Measurements from ENCODE around the gene TENM3. TPM values are rescaled to one million over a fixed set of nuclear protein-coding genes. Genes with fewer than 3 reads are reported as not detected.

Gene TENM3
- total RNA-seq, 2 donors from 2014 or later, result 21.4 to 52.3 TPM

GRCh38 chr4:182743815-182744214 lies 500.6 kb downstream of the TENM3 start:
- no peak overlapping the region for H3K27ac ChIP-seq
- no peak overlapping the region for H3K4me3 ChIP-seq
- no peaks in the 10 kb centered on the region for H3K36me3 ChIP-seq
- TF ChIP-seq POLR2A (IDR thresholded peaks at IDR 0.05), result no peak
- TF ChIP-seq POLR2AphosphoS5 (IDR thresholded peaks at IDR 0.05), result no peak
- TF ChIP-seq CTCF (IDR thresholded peaks at IDR 0.05), result no peak
- intact Hi-C loops (cut with DNase I), result no loop called here
- no peaks in the 10 kb centered on the region for H3K27me3 ChIP-seq (replicated peaks; ENCODE audit: insufficient read depth)
- DNase-seq (ENCODE audit: low spot score), result no peak
- H3K4me1 ChIP-seq (replicated peaks), result no peaks in the 10 kb centered on the region
- H3K9me3 ChIP-seq, result no peaks in the 10 kb centered on the region

GRCh38 chr4:182745237-182745636 lies 502.0 kb downstream of the TENM3 start:
- Histone ChIP-seq H3K4me3 (no peak overlapping the region), H3K9me3 (no peaks in the 10 kb centered on the region), H3K4me1 (replicated peaks) (no peaks in the 10 kb centered on the region), H3K27me3 (replicated peaks; ENCODE audit: insufficient read depth) (no peaks in the 10 kb centered on the region), H3K27ac (no peak overlapping the region), H3K36me3 (no peaks in the 10 kb centered on the region)
- 33% methylated on average over 4 of the region's 4 CpGs for WGBS
- peak; percentile 8 for DNase-seq (ENCODE audit: low spot score)
- TF ChIP-seq POLR2A (IDR thresholded peaks at IDR 0.05) (no peak), CTCF (IDR thresholded peaks at IDR 0.05) (no peak), POLR2AphosphoS5 (IDR thresholded peaks at IDR 0.05) (no peak)
- intact Hi-C loops (cut with DNase I), result no loop called here

- no peaks in the 10 kb centered on the region for H3K36me3 ChIP-seq
- no peak for DNase-seq (ENCODE audit: low spot score)
- intact Hi-C loops (cut with DNase I), result no loop called here
- no peaks in the 10 kb centered on the region for H3K27me3 ChIP-seq (replicated peaks; ENCODE audit: insufficient read depth)
- no peak overlapping the region for H3K4me3 ChIP-seq
- no peak for TF ChIP-seq POLR2AphosphoS5 (IDR thresholded peaks at IDR 0.05)
- no peak for TF ChIP-seq POLR2A (IDR thresholded peaks at IDR 0.05)
- TF ChIP-seq CTCF (IDR thresholded peaks at IDR 0.05), result no peak
- H3K9me3 ChIP-seq, result no peaks in the 10 kb centered on the region
- H3K27ac ChIP-seq, result no peak overlapping the region
- no peaks in the 10 kb centered on the region for H3K4me1 ChIP-seq (replicated peaks)
- 92% methylated on average over 4 of the region's 4 CpGs for WGBS
These were observed 503.7 kb downstream of the TENM3 start for GRCh38 chr4:182746876-182747275.

GRCh38 chr4:182748283-182748682 lies 505.1 kb downstream of the TENM3 start:
- no peak for TF ChIP-seq POLR2AphosphoS5 (IDR thresholded peaks at IDR 0.05)
- intact Hi-C loops (cut with DNase I), result no loop called here
- Histone ChIP-seq H3K4me1 (replicated peaks) (no peaks in the 10 kb centered on the region), H3K27ac (no peak overlapping the region), H3K4me3 (no peak overlapping the region), H3K9me3 (no peaks in the 10 kb centered on the region), H3K27me3 (replicated peaks; ENCODE audit: insufficient read depth) (no peaks in the 10 kb centered on the region), H3K36me3 (no peaks in the 10 kb centered on the region)
- 88% methylated on average over 8 of the region's 8 CpGs for WGBS
- DNase-seq (ENCODE audit: low spot score), result no peak

GRCh38 chr4:182748949-182749348 lies 505.7 kb downstream of the TENM3 start:
- no peak overlapping the region for H3K4me3 ChIP-seq
- no peaks in the 10 kb centered on the region for H3K27me3 ChIP-seq (replicated peaks; ENCODE audit: insufficient read depth)
- TF ChIP-seq CTCF (IDR thresholded peaks at IDR 0.05), result no peak
- no peak for TF ChIP-seq POLR2AphosphoS5 (IDR thresholded peaks at IDR 0.05)
- TF ChIP-seq POLR2A (IDR thresholded peaks at IDR 0.05), result no peak
- no peak overlapping the region for H3K27ac ChIP-seq
- H3K4me1 ChIP-seq (replicated peaks), result no peaks in the 10 kb centered on the region
- H3K9me3 ChIP-seq, result no peaks in the 10 kb centered on the region
- WGBS, result 83% methylated on average over 2 of the region's 2 CpGs
- no peaks in the 10 kb centered on the region for H3K36me3 ChIP-seq
- intact Hi-C loops (cut with DNase I), result no loop called here
- DNase-seq (ENCODE audit: low spot score), result no peak
